Measurements from ENCODE around the gene KCNB1.

Gene KCNB1

DNA sequence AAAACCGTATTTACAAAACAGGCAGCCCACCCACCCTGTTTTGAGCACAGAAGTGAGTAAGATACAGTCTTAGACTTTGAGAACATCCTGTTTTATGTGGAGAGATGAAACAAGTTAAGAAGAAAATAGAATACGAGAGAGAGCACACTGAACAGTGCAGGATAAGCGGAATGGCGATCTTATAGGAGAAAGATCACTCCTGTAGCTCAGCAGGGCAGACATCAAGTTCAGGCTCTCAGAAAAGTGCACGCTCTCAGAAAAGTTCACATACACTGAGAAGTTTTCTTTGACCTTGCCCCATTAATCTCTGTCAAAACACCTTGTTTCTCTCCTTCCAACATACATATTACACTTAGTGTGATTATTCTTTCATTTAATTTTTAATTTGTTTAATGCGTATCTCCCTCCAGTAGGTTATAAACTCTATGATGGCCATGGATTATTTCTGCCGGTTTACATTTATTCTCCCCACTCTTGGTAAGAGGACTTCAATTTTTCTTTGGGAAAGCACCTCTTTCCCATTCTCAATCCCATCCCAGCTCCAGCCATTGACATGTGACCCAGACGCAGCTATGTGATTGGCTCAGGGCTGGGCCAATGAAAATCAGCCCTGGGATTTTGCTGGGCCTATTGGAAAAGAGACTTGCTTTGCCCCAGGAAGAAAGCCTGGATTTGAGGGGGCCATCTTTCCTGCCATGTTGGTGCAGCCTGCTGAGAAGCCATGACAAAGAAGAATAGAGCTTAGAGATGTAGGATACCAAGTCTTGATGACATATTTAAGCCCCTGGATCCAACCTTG, 16.2 kb downstream of the KCNB1 start:
- no peak for DNase-seq

DNA sequence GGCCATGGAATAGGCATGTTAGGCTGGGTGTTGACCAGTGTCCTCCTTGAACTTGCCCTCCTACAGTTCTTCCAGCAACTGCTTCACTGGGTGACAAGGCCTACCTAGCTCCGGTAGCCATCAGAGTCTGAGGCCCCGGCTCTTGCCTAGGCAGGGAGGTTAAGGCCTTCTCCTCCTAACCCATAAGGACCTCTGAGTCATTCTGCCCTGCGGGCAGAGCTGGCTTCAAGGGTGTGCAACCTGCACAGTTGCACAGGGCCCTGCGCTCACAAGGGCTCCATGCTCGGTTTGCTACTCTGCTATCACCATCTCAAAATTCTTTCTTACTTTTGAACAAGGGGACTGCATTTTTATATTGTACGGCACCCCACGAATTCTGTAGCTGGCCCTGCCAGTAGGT, 17.9 kb downstream of the KCNB1 start:
- no peak for DNase-seq

DNA sequence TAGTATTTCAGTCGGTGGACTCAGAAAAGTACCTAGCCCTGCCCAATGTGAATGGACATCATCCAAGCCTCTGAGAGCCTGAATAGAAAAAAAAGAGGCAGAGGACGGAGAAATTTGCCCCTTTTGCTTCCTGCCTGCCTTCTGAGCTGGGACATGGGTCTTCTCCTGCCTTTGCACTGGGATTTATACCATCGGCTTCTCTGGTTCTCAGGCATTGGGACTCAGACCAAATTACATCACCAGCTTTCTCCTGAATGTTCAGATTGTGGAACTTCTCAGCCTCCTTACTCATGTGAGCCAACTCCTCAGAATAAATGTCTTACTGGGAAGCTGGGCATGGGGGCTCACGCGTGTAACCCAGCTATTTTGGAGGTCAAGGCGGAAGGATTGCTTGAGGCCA, 19.8 kb downstream of the KCNB1 start:
- no peak for DNase-seq

DNA sequence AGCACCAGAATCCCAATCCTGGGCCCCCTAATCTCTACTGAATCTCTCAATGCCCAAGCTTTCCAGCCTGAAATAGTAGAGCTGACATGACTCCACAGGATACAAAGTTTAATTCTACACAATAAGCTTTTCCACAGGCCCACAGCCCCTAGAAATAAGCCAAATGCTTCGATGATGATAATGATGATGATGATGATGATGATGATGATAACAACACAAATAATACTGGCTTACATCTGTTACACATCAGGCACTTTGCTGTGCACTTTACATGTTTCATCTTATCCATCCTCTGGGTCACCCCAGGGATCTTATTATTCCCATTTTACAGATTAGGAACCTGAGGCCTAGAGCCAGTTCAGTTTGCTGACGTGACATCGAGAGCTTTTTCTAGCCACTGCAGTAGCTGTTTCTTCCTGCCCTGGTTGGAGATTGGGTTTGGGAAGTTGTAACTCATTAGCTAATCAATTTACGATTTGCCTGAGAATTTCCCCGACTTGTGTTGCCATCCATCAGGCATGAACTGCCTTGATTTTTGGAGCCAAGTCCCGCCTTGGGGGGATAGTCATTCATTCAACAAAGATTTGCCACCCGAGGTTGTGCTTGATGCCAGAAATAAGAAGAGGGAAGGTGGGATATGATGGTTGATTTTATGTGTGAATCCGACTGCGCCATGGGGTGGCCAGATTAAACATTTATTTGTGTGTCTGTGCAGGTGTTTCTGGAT, 20.4 kb downstream of the KCNB1 start:
- DNase-seq: no peak

DNA sequence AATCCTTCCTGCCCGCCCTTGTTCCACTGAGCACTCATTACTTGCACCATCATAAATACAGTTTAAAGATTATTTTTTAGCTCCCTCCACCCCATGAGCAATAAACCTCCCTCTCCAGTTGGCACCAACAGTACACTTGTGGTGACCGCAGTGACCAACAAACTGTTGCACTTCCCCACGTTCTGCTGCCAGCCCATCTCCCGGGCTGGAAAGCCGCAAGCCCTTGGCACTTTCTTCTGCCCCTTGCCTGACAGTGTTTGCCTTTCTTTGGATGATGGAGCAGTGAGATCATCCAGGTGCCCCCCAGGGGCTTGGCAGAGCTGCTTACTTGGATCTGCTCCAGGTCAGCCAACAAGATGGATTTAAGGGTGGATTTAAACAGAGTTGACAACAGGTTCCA, 21.6 kb downstream of the KCNB1 start:
- no peak for DNase-seq

DNA sequence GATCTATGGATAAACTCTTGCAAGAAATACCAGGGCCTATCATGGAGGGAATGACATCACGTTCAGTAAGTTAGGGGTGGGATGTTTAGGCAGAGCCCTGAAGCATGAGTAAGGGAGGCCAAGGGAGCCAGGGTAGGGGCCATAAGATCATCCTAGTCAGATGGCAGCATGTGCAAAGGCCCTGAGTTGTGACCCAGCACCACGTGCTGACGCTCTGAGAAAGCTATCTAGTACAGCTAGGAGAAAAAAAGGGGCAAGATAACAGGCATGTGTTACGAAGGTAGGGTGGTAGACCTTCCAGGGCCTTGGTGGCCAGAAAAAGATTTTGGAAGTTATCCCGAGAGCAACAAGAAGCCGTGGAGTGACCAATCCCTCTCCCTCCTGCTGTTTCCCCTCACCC, 22.3 kb downstream of the KCNB1 start:
- no peak for DNase-seq

DNA sequence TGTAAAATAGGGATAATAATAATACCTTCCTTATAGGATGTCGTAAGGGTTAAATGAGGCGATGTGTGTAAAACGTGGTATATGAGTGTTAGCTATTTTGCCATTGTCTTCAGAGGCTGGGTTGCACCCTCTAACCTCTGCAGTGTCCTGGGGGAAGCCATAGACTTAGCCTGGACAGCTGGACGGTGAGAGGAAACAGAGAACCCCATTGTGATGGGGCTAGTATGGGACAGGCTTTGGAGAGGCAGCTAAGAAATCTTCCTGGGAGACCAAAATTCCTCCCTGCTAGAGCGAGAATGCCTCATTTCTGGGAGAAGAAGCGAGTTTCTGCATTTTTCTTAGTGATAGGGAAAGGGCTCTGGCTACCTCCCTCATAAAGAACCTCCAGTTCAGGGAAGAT, 22.8 kb downstream of the KCNB1 start:
- DNase-seq: no peak

DNA sequence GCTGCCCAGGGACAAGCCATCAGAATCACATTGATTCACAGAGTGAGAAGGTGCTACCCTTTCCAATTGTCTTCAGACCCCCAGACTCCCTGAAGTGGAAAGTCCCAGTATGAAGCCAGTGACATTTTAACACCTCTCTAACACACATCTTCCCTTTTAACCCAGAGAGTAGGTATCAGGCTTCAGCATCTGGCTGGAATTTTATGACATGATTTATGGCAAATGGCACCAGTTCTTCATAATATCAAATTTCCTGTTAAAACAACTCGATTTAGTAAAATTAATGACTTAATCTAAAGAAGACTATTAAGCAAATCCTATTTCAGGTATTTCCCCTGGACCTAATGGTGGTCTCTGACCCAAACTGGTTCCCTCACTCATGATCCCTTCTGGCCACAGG, 25.0 kb downstream of the KCNB1 start:
- DNase-seq: no peak

DNA sequence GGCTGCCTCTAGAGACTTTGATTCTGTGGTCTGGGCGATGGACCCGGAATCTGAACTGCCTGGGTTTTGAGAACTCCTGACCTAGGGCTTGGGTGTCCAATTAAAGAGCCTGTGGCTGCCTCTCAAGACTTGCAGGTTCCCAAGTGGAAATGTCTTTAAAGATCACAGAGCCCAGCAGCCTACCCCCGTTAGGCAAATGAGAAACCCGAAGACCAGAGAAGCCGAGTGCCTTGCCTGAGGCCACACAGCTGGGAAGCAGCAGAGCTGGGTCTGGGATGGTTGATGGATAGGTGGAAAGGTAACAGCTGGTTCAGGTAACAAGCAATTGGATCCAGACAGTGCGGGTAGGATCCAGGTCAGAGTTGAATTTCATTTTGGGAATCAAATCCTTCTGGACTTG, 25.8 kb downstream of the KCNB1 start:
- no peak for DNase-seq

DNA sequence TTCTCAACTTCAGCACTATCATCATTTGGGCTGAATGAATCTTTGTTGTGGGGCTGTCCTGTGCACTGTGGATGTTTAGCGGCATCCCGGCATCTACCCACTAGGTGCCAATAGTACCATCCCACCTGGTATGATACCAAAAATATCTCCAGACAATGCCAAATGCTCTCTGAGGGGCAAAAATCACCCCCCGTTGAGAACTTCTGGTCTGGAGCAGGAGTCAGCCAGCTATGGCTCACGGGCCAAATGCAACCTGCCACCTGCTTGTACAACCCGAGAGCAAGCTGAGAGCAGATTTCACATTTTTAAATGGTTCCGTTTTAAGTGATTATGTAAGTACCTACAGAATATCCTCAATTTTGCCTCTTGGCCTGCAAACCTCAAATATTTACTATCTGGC, 26.8 kb downstream of the KCNB1 start:
- DNase-seq: no peak

DNA sequence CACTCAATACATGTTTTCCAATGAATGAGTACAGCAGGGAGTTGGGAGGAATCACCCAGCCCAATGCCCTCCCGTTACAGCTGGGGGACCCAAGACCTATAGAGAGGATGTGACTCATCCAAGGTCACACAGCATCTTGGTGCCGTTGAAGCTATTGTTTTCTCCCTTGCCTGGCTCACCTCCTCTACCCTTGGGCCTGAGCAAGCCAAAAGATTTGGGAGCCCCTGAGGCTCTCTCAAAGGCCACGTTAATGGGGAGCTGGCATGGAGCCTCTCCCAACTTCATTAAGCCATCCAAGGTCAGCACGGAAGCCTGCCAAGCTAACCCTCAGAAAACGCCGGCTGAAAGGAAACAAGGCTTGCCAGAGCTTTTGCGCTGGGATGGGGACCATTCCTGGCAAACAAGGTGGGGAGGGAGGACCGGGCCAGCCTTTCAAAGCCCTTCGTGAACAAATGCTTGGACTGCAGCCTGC, 30.4 kb downstream of the KCNB1 start:
- DNase-seq: no peak

DNA sequence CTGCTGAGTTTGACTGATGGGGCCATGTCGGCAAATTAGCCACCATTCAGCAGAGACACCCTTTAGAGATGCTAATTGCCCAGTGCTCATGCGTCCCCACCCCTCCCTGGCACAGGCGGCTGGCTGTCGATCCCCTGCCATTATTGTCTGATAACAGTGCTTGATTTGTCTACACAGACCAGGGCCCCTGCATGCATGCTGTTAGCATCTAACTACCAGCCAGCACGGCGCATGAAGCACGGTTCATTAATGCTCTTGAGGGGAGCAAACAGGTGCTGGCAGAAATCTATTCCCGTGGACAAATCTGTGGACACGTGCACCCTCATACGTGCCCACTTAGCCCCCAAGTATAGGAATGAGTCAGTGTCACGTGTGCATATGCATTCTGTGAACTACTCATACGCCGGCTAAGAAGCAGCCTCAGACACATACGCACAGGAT, 32.2 kb downstream of the KCNB1 start:
- DNase-seq: no peak

DNA sequence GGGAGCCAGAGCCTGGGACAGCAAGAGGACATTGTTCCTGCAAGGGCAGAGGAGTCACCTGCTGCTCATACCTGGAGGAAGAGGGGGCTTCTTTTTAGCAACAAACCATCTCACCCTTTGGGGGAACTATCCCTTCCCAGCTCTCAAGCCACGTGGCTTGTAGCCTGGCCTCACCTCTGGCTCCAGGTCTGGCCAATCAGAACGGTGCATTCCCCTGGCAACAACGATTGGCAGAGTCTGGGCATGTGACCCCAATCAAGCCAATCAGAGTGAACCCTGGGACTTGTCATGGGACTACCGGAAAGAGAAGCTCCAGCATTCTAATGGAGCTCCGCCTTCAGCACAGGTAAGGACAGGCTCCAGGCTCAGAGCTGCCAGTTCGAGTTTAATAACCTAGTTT, 33.6 kb downstream of the KCNB1 start:
- DNase-seq: no peak

DNA sequence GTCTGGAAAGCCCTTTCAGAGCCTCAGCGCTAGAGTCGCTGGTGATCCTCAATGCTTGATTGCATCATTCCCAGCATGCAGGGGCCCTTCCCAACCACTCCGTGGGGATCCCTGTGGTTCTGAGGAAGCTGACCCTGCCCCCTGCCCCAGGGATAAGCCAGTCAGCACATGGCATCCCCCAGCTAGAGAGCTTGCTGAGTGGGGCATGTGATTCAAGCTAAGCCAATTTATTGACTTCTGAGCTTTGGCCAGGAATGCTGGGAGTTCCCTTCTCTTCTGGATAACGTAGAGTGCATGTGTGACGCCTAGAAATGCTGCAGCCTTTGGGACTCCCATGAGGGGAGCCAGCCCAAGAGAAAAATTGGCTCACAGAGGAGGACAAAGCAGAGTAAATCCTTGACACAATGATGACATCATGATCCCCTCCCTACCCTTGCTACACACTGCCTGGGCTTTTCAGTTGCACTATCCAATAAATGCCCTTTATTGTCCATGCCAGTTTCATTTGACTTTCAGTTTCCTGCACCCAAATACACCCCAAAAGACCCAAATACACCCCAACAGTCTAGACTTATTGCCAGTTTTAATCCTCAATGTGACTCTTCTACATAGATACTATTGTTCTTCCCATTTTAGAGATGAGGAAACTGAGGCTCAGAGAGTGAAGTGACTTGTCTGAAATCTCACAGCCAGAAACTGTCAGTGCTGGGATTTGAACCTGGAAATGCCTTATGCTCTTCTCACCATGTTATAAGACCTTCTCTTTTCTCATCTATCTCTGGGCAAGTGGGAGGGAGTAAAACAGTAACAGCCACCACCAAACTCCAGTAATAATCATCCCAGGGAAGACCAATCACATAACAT, 34.3 kb downstream of the KCNB1 start:
- no peak for DNase-seq

DNA sequence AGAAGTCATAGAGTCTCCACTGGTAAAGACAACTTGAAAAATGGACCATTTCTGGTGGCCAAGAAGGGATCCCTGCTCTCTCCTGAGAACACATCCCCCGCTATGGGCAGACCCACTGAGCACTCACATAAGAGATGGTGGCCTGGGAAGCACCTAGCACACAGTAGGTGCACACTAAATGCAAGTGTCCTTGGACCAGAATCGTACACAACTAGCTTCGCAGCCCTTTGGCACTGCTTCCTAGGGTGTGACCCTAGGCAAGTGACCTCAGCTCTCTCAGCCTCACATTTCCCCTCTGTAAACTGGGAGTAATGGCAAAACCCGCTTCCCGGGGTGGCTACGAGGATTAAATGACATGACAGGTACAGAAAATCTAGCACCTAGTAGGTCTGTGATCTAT, 35.1 kb downstream of the KCNB1 start:
- no peak for DNase-seq

DNA sequence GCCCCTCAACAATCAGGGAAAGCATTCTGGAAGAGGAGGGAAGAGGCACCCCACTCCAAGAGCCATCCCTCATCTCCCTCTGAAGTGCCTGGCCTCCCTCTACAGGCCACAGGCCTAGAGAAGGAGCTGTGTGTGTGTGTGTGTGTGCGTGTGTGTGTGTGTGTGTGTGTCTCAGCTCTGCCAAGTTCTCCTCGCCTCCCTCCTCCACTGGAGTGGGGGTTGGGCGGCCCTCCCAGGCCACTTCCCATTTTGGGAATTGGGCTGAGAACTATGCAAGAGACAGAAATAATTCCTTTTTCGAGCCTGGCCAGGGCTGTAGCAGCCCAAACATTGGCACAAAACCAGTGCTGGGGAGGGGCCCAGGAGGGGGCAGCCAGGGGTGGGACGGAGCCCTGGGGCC, 35.7 kb downstream of the KCNB1 start:
- no peak for DNase-seq

DNA sequence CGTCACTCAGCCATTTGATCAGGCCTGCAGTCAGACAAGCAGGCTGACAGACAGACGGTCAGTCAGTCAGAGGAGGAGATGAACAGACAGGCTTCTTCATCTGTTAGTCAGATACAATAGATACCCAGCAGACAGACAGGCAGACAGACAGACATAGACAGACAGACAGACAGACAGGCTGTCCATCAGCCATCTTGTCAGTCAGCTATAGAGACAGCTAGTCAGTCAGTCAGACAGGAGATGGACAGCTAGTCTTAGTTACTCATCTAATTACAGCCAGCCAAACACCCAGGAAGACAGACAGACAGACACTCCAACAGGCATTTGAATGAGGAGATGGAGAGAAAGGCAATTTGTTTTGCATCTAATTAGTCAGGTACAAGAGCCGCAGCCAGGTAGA, 36.4 kb downstream of the KCNB1 start:
- no peak for DNase-seq

DNA sequence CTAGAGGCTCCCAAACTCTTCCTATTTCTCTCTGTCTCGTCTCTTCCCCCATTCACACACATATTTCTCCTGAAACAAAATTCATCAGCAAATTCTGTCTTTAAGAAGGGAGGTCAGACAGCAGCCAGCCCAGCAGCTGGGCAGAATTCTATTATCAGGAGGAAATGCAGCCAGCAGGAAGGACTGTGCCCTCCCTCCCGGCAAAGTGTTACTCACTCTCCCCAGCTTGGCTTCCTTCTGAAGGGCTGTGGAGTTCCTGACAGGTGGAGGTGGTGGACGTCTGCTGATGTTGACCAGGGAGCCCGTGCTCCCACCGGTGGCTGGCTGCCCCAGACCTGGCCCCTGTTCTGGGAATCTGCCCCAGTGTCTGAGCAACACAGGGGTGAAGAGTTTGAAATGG, 37.3 kb downstream of the KCNB1 start:
- DNase-seq: no peak

DNA sequence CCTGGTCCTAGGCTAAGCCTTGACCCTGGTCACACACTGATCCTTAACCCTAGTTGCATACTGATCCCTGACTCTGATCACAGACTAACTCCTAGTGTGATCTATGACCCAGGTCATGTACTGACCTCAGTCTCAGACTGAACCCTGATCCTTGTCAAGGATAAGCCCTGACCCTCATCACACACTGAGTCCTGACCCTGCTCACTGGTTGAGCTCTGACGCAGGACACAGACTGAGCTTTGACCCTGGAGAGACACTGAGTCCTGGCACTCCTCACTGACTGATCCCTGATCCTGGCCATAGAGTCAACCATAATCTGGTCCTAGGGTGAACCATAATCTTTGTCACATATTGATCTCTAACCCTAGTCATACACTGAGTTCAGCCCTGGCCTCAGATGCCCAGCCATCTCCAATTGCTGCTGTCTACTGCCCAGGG, 37.9 kb downstream of the KCNB1 start:
- no peak for DNase-seq

DNA sequence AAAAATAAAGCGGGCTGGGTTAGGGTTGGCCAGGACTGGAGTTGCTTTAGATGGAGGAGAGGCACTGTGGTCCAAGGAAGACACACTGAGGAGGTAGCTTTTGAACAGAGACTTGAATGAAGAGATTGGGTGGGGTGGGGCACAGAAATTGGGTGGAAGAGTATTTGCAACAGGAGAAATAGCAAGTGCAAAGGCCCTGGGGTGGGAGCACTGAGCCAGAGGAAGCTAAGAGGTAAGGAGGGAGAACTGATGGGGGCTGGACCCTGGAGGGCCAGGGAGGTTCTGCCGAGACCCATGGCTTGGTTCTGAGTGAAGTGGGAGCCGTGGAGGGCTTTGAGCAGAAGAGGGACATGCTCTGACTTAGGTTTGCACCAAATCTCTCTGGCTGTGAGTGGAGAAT, 45.4 kb downstream of the KCNB1 start:
- no peak for DNase-seq

DNA sequence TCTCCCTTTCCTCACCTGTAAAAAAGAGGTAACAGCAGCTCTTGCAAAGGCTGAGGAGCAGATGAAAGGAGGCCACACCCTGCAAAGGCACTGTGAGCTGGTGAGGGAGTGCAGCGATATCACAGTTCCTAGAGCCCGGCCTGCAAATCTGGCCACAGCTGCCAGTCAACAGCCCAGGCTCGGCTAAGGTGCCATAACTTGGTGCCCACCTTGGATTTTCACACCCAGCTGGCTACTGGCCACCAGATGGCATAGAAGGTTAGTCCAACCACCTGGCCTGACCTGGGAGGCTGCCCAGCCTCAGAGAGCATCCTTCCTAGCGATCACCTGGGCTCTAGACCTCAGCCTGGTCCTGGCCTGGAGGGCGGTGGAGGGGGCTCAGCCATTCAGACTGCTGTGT, 46.8 kb downstream of the KCNB1 start:
- no peak for DNase-seq

DNA sequence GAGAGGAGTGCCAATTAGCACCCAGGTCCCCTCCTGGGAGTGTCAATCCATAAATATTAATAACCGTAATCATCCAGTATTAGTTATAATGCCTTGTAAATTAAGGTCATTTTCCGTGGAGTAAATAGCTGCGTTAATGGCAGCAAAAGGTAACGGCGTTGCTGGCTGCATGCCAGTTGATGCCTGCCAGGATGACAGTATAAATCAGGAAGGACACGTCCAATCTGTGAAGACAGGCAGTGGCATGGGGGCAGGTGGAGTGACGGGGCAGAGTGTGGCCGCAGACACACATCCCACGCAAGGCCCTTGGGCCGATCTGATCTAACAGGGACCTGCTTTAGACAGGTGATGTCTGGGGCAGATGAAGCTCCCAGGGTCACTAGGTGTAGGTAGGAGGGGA, 49.1 kb downstream of the KCNB1 start:
- no peak for DNase-seq

DNA sequence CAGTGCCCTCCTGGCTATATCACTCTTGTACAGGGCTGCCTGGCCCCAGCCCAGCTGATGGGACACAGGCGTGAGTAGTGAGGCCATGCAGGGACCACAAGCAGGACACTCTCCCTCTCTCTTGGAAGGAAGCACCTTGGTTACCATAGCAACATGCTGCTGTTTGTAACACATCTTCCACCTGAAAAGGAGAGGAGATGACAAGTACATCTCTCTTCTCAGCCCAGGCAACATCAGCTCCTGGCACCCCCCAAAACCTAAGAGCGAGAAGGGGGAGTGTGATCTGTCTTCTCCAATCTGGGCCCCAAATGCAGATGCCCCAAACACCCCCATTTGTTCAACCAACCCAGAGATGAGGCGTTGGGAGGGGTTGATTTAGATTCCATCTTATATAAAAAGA, 49.9 kb downstream of the KCNB1 start:
- no peak for DNase-seq

DNA sequence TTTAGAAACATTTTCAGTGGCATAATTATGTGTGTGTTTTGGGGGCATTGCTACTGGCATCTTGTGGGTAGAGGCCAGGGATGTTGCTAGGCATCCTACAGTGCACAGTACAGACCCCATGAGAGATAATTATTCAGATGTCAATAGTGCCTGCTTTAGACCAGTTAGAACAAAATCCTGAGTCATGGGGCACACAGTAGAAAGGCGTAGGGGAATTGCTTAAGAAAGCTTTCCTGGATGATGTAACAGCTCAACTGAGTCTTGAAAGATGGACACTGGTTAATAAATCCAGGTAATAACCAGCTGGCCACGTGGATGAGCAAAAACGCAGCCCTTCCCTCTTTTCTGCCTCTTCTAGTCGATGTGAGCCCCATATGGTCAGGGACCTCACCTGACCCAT, 51.1 kb downstream of the KCNB1 start:
- DNase-seq: no peak
